Parathyroid adenoma (tissue), 2 donors: Measurements from ENCODE around the gene ARHGAP26.

Experiments
- H2AFZ ChIP-seq: fragments of 300-600 bp; sonication (generic); one replicate; pipeline ENCODE4 v1.7.0; 2017; ENCODE audit warnings: antibody characterized with exemption, mild to moderate bottlenecking
- H3K27ac ChIP-seq: fragments of 300-600 bp; sonication (generic); one replicate; pipeline ENCODE4 v1.7.0; 2017
- H3K27me3 ChIP-seq: fragments of 300-600 bp; sonication (generic); one replicate; pipeline ENCODE4 v1.7.0; 2017; ENCODE audit warnings: low read length; ENCODE audit not compliant: control insufficient read depth, insufficient read depth
- H3K36me3 ChIP-seq: fragments of 300-600 bp; sonication (generic); one replicate; pipeline ENCODE4 v1.7.0; 2017; ENCODE audit warnings: low read length; ENCODE audit not compliant: control insufficient read depth, insufficient read depth
- H3K4me1 ChIP-seq: fragments of 300-600 bp; sonication (generic); one replicate; pipeline ENCODE4 v1.7.0; 2017; ENCODE audit warnings: control low read depth
- H3K4me2 ChIP-seq: fragments of 300-600 bp; sonication (generic); one replicate; pipeline ENCODE4 v1.7.0; 2017; ENCODE audit warnings: low read length
- H3K4me3 ChIP-seq: fragments of 300-600 bp; sonication (generic); one replicate; pipeline ENCODE4 v1.7.0; 2017; ENCODE audit warnings: low read depth, low read length
- H3K79me2 ChIP-seq: fragments of 300-600 bp; sonication (generic); one replicate; pipeline ENCODE4 v1.7.0; 2017; ENCODE audit warnings: control low read depth
- H3K9ac ChIP-seq: fragments of 300-600 bp; sonication (generic); one replicate; pipeline ENCODE4 v1.7.0; 2017; ENCODE audit warnings: mild to moderate bottlenecking
- H3K9me3 ChIP-seq: fragments of 300-600 bp; sonication (generic); one replicate; pipeline ENCODE4 v1.7.0; 2017; ENCODE audit warnings: low read length; ENCODE audit not compliant: control insufficient read depth
- CTCF ChIP-seq: fragments of 300-600 bp; sonication (generic); IDR thresholded peaks from one replicate; pipeline ENCODE4 v1.7.0; 2017; ENCODE audit warnings: antibody characterized with exemption, mild to moderate bottlenecking
- donor health status: primary hyperparathyroidism.

ARHGAP26 gene

GRCh38 chr5:142954455-142954854 lies 184.3 kb downstream of the ARHGAP26 start:
- H3K9ac ChIP-seq: no peak overlapping the region
- no peaks in the 10 kb centered on the region for H3K36me3 ChIP-seq
- H3K4me2 ChIP-seq: no peak overlapping the region
- no peak overlapping the region for H3K4me3 ChIP-seq
- no peaks in the 10 kb centered on the region for H3K4me1 ChIP-seq
- H3K79me2 ChIP-seq: no peaks in the 10 kb centered on the region
- H3K27me3 ChIP-seq: no peaks in the 10 kb centered on the region
- no peak overlapping the region for H2AFZ ChIP-seq
- TF ChIP-seq CTCF: no peak
- no peak overlapping the region for H3K27ac ChIP-seq
- H3K9me3 ChIP-seq: no peaks in the 10 kb centered on the region

GRCh38 chr5:142955628-142956027 lies 185.5 kb downstream of the ARHGAP26 start:
- H3K4me1 ChIP-seq: no peaks in the 10 kb centered on the region
- no peak overlapping the region for H3K4me2 ChIP-seq
- no peak overlapping the region for H2AFZ ChIP-seq
- H3K79me2 ChIP-seq: no peaks in the 10 kb centered on the region
- H3K9me3 ChIP-seq: no peaks in the 10 kb centered on the region
- H3K4me3 ChIP-seq: no peak overlapping the region
- TF ChIP-seq CTCF: no peak
- H3K36me3 ChIP-seq: no peaks in the 10 kb centered on the region
- H3K27me3 ChIP-seq: no peaks in the 10 kb centered on the region
- H3K27ac ChIP-seq: no peak overlapping the region
- no peak overlapping the region for H3K9ac ChIP-seq

- no peak for TF ChIP-seq CTCF
- Histone ChIP-seq H3K4me2 (no peak overlapping the region), H3K4me1 (no peaks in the 10 kb centered on the region), H3K9ac (no peak overlapping the region), H3K36me3 (no peaks in the 10 kb centered on the region), H3K4me3 (no peak overlapping the region), H2AFZ (no peak overlapping the region), H3K27ac (no peak overlapping the region), H3K79me2 (no peaks in the 10 kb centered on the region), H3K9me3 (no peaks in the 10 kb centered on the region), H3K27me3 (no peaks in the 10 kb centered on the region)
These were observed 187.4 kb downstream of the ARHGAP26 start for GRCh38 chr5:142957528-142957927.

- Histone ChIP-seq H3K4me2 (no peak overlapping the region), H3K9ac (no peak overlapping the region), H2AFZ (no peak overlapping the region), H3K4me1 (no peaks in the 10 kb centered on the region), H3K4me3 (no peak overlapping the region), H3K36me3 (no peaks in the 10 kb centered on the region), H3K79me2 (no peaks in the 10 kb centered on the region), H3K27ac (no peak overlapping the region), H3K9me3 (no peaks in the 10 kb centered on the region), H3K27me3 (no peaks in the 10 kb centered on the region)
- no peak for TF ChIP-seq CTCF
These were observed 188.9 kb downstream of the ARHGAP26 start for GRCh38 chr5:142958944-142959682.
